OCI-LY3 (cell line): ENCODE measurements around the gene SPC24.

Experiments used
- EZH2phosphoT487 ChIP-seq: fragments of 200-600 bp; shearing (Covaris generic); IDR thresholded peaks from 2 replicates; pipeline ENCODE4 v1.6.1; 2018; ENCODE audit warnings: antibody characterized with exemption, mixed run types, low read depth
- TF ChIP-seq, protein P1 (sequence below): fragments of 200-600, 300-600 bp; sonication (generic); IDR thresholded peaks from 2 replicates; pipeline ENCODE4 v1.5.1; 2014; ENCODE audit warnings: antibody characterized with exemption, low read length, low read depth

DNA sequence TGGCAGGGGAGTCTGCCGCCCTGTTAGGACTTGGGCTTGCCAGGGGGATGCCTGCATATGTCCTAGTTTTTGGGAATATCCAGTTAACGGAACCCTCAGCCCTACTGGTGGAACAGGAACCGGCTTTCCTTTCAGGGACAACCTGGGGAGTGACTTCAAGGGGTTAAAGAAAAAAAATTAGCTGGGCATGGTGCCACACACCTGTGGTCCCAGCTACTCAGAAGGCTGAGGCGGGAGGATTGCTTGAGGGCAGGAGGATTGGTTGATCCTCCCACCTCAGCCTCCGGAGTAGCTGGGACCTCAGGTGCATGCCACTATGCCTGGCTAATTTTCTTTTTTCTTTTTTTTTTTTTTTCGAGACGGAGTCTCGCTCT, 43.8 kb downstream of the SPC24 start:
- TF ChIP-seq, protein P1, sequence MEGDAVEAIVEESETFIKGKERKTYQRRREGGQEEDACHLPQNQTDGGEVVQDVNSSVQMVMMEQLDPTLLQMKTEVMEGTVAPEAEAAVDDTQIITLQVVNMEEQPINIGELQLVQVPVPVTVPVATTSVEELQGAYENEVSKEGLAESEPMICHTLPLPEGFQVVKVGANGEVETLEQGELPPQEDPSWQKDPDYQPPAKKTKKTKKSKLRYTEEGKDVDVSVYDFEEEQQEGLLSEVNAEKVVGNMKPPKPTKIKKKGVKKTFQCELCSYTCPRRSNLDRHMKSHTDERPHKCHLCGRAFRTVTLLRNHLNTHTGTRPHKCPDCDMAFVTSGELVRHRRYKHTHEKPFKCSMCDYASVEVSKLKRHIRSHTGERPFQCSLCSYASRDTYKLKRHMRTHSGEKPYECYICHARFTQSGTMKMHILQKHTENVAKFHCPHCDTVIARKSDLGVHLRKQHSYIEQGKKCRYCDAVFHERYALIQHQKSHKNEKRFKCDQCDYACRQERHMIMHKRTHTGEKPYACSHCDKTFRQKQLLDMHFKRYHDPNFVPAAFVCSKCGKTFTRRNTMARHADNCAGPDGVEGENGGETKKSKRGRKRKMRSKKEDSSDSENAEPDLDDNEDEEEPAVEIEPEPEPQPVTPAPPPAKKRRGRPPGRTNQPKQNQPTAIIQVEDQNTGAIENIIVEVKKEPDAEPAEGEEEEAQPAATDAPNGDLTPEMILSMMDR: no peak
- no peak for TF ChIP-seq EZH2phosphoT487
